Stimulated activated CD4-positive, alpha-beta T cell treated with anti-CD3 and anti-CD28 coated beads, TNF-alpha, amount 100 ng/mL, for 24 hours (primary cell): ENCODE results near the gene CNTN1.

ENCODE experiments used
- DNase-seq, 3 experiments: peaks; one replicate each; pipeline ENCODE4 v3.0.0-alpha.2; 2020; ENCODE audit warnings: low read depth in 3 of 3

Gene CNTN1

DNA sequence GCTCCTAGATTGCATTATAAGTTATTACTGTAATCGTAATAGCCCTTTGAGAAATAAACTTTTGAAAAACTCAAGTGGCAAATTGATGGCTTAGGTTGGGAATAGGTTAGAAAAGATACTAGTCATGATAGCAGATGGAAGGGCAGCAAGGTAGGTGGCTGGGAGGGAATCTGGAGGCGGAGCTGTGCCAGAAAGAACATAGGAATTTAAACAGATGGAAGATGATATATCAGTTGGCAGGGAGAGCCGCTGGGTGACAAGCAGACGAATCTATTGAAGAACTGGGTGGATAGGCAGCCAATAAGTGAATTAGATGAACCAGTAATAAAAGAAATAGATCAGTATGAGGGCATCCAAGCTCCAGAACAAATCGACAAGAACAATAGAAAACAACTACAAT is 142.1 kb downstream of the CNTN1 start:
- DNase-seq, result no peak

DNA sequence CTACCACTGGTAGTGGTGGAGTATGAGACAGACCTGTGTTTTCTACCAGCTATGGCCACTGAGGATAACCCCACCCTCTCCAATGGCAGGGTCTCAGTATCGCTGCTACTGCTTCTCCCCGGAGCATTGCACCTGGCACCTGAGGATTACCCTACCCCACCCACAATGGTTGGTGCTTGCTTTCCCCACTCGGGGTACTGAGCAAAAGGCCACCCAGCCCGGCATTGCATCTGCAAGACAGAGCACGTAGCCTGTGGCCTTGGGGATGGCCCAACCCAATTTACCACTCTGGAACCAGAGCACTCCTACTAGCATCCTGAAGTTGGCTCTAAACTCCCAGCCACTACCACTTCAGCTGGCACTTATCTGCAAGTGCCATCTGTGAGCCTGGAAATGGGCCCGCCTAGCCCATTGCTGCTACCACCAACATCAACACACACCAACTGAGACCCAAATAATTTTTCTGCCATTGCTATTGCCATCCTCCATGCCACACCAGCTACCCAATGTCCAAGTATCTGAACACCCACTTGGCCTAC is 145.7 kb downstream of the CNTN1 start:
- DNase-seq, result no peak

- no peak for DNase-seq
Measured at GRCh38 chr12:40843495-40843894, 151.3 kb downstream of the CNTN1 start.

DNA sequence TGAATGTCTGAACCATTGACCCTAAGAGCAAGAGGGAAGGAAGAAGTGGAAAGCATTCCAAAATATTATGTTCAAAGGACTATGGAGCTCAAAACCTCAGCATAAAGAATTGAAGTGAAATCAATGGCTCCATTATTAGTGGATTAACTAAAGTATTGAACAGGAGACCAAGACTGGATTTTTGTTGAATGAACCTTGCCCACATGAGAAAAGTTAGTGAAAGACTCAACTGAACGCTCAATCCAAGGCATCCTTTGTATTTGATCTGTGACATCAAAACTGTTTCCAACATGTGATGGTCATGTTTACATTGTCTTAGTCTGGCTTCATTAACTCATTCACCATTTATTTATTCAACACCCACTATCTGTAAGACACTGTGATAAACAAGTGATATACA is 161.0 kb downstream of the CNTN1 start:
- DNase-seq, result no peak

DNA sequence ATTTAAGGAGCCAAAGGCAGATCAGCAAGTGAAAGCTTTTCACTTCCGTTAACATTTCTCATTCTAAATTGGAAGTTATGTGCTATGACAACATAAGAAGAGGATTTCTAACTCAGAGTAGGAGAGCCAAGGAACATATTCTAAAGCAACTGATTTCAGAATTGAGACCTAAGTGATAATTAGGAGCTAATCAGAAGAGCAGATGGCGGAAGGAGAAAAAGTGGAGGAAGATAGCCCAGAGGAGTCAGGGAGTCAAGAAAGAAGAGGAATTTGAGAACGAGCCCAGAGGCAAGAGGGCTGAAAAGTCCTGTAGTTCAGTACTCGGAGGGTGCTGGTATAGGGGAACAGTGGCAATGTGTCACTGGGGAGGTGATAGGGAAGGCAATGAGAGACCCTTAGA is 162.4 kb downstream of the CNTN1 start:
- no peak for DNase-seq

DNA sequence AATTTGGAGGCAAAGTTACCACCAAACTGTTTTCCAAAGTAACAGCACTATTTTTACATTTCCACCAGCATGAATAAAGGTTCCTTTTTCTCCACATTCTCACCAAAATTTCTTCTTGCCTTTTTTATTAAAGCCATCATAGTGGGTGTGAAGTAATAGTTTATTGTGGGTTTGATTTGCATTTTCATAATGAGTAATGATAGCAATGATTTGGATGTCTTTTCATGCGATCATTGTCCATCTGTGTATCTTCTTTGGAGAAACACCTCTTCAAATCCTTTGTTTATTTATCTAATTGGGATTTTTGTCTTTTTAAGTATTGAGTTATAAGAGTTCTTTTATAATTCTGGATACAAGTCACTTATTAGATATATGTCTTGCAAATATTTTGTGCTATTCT is 172.7 kb downstream of the CNTN1 start:
- no peak for DNase-seq

DNA sequence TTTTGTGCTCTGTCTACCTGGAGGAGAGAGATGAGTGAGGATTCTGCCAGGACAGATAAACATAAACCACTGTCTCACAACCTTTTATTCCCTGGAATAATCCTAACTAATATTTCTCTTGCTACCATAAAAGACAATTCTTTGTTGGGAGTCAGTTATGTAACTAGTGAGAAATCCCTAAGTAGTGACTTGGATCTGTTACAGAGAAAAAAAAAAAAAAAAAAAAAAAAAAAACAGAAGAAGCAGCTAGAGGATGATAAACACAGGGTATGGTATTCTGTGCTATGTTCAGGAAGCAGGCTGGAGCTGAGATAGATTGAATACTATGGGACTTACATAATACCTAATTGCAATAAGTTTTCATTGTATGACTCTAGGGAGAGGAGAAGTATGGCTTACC is 178.7 kb downstream of the CNTN1 start:
- DNase-seq, result no peak

GRCh38 chr12:40874868-40875267 is 182.6 kb downstream of the CNTN1 start:
- no peak for DNase-seq

DNA sequence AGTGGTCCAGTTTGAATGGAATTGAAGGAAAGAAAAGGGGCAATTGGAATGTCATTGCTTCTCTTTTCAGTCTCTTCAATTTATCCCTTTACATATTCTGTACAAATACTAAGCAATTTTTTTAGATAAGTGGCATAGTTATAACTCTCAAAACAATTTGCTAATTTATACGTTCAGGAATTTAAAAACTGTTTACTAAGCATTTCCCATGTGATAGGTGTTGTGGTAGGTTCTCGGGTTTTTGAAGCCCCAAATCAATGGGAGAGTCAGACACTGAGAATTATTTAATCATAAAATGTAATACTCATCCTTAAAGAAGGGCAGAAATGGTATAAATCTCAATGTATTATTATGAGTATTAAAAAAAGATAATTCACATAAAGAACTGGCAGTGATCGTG is 197.1 kb downstream of the CNTN1 start:
- DNase-seq, result no peak

- no peak for DNase-seq
Measured at GRCh38 chr12:40892528-40892927, 200.3 kb downstream of the CNTN1 start.

DNA sequence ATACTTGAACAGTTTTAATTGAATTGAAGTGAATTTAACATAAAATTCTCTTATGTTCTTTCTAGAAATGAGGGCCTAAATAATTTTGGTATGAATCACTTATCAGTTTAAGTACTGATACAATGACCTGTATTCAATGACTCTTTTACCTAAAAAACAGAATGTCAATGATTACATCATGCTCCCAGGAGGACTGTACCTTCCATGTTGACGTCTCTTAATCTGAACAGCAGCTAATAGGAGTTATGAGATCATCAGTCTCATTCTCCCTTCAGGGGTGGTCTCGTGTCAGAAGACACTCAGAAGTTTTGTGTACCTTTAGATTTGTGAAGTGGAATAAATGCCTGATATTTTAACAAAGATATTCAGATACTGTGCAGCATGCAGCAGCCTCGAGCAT is 206.3 kb downstream of the CNTN1 start:
- no peak for DNase-seq

GRCh38 chr12:40903040-40903439 is 210.8 kb downstream of the CNTN1 start:
- DNase-seq, result no peak

DNA sequence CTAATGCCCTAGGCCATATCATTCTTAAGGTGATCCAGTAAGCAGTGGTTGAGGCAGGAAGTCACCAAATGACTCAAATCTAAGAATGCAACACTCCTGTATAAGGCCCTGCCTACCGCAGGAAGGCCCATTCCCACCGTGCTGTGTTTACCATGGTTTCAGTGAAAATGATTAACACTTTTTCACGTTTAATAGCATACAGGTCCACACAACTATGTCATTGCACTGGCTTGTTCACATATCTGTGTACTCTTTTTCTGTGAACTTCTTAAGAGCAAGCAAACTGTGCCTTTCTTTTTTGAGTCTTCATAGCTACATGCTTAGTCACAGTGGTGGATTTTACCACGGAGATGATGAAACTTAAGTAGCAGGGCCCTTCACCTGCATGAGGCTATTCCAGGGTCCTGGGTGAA is 214.9 kb downstream of the CNTN1 start:
- DNase-seq, result no peak

- no peak for DNase-seq
Measured at GRCh38 chr12:40911676-40912075, 219.4 kb downstream of the CNTN1 start.

DNA sequence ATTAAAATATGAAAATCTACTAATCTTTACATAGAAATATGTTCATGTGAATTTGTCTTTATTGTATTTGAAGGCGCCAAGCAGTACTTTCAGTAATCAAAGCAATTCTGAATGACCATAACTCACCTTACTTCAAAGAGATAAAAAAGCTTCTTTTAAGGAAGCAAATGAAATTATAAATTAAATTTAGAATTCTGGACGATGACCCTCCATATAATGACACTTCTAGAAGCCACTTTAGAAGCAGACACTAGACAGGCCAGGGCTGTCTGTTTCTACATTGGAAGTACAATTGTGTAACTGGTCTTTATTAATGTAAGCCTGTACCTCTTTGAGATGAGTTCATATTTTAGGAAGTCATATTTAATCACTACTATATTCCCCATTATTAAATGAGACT is 222.9 kb downstream of the CNTN1 start:
- DNase-seq, result no peak

DNA sequence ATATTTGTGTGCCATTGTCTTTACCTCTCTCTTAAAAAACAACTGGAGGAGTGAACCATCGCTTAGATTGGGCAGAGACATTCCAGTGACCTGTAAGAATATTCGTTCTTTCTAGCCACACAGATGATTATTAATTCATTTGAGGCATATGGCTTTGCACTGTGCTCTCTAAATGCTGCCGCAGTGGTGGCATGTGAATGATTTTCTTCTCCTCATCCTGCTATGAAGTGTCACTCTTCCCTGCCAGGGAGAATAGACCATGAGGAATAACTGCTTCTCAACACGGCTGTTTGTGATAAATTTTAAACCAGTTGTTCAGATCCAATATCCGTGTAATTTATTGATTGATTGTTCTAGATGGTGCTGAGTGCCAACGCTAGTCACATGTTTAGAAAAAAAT is 225.3 kb downstream of the CNTN1 start:
- DNase-seq, result no peak

DNA sequence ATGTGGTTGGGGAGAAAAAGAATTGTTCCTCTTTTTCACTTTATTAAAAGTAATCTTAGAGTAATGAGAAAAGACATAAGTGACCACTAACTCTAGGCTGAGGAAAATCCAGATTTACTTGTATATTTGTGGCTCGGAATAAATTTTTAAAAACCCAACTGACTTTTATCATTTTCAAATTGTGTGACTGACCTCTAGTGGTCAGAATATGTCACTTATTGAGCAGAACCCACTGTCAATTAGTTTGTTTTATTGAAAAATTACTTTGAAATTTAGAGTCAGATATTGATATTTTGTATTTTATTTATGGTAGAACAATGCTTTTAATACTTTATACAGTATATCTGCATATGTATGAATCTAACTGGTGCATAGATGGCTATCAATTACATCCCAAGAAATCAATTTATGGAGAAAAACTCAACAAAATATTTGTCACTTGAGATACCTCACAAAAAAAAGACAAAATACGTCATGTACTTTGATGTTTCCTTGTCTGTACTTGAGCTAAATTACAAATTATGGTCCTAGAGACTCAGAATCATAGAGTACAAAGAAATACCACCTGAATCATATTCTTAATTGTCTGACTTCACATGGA is 229.4 kb downstream of the CNTN1 start:
- no peak for DNase-seq

DNA sequence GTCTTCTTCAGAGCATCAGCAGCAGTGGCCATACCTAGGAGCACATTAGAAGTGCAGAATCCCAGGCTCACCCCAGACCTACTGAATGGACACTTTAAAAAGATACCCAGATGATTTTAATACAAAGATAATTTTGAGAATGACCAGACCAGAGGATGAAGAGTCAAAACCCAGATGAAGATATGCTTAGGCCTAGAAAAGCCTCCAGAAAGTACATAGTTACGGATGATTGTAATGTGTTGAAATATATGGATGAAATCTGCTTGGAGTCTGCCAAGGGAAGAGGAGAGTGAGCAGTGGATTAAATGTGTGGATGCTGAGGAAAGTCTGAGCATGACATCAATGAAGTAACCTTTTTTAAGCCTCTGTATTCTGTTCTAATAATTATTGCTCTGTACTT is 245.7 kb downstream of the CNTN1 start:
- no peak for DNase-seq

- no peak for DNase-seq
Measured at GRCh38 chr12:40942326-40942725, 250.1 kb downstream of the CNTN1 start.

- DNase-seq, result no peak
Measured at GRCh38 chr12:40945772-40946171, 253.5 kb downstream of the CNTN1 start.

DNA sequence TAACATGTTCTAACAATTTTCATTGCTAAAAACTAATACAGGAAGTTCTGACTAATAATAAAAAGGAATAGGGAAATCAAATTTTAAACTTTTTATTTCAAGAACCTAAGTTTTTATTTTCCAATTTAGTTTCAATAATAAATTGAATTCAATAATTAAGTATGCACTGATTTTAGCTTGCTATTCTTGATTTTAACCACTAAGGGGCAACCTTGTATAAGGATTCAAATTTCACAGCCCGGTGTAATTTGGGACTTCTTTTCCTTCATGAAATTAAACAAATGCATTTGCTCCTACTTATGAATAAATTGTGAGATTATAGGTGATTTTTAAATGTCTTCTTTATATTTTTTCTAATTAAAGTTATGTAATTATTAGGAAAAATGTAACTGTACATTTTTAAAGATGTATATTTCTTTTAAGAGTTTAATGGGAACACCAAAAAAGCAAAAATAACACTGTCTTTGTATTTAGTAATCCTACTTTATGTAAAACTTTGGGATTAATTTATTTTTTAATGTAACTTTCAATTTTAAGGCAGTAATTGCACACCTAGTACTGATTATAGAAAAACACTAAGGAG is 254.5 kb downstream of the CNTN1 start:
- no peak for DNase-seq

GRCh38 chr12:40947797-40948196 is 255.6 kb downstream of the CNTN1 start:
- DNase-seq, result no peak

DNA sequence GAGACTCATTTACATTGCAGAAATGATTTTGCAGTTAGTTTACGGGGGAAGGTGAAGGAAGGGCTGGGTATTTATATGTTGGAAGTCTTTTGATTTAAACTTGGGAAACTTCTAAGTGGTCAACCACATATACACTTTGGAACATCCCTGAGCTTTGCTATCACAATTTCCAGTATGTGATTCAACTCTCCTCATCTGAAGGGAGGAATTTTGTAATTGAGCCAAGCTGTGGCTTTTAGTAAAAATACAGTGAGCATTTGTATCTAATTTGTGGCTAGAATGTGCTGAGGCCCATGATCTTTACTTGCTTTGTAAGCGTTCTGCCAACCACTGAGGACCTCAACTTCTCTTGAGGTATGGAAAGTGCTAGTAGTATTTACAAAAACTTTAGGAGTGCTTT is 260.8 kb downstream of the CNTN1 start:
- DNase-seq, result no peak

DNA sequence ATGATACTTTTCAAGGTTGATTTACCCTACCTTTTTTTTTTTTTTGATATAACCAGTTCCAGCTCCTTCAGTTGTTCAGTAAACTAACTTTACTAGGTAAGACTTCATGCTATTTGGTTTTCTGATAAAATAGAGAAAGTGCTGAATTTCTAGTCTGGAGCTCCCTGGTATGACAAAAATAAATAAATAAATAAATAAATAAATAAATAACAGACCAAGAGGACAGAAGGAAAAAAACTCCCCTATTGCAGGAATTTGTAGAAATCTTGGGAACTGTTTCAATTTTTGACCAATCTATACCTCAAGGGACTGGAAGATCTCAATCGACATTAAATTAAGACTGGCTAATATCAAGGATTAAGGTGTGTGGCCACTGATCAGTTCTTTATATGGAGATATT is 265.2 kb downstream of the CNTN1 start:
- no peak for DNase-seq
